ENCODE results near the gene LHFPL5.

LHFPL5 gene

DNA sequence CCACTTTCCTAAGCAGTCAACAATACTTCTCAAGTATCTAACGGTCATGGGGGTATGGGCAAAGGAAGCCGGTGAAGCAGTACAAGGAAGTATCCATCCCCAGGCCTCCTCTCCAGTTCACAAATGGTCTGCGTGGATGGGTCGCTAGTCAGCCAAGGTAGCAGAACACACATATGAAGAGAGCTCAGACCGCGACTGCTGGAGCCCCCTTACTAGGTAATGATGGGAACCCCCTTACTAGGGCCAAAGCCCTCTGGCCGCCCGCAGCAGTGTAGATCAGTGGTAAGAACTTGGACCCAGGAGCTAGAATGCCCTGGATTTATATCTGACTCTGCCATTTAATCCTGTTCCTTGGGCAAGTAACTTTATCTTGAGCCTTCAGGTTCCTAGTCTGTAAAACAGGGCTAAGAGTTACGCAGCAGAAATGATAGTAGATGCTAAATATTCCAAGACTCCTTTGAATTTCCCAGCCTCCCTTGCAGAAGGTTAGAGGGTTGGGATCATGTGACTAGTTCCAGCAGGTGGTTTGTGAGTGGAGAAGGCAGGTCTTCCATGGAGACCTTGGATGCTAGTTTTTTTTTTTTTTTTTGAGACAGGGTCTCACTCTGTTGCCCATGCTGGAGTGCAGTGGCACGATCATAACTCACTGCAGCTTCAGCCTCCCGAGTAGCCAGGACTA lies 30.9 kb upstream of the LHFPL5 start:
- ChIA-PET CTCF (no interaction called here), POLR2A (no interaction called here)
- H3K4me3 ChIP-seq (ENCODE audit: control insufficient read depth in 1 of 7, extremely low read depth in 1 of 7, insufficient read depth in 4 of 7, low read depth in 2 of 7, low read length in 6 of 7): no peak overlapping the region
- H3K9me3 ChIP-seq (ENCODE audit: control extremely low read depth in 1 of 5, control insufficient read depth in 4 of 5, insufficient read depth in 2 of 5, low read depth in 1 of 5, low read length in 4 of 5): no peaks in the 10 kb centered on the region
- peaks cover 0 to 17% (median 3%) of the 10 kb centered on the region in 5 experiments for H3K27me3 ChIP-seq (replicated peaks in 2 of 5; ENCODE audit: control insufficient read depth in 4 of 5, insufficient read depth in 5 of 5, low read length in 4 of 5)
- no peak overlapping the region for H3K27ac ChIP-seq (ENCODE audit: insufficient read depth in 1 of 2, low read depth in 1 of 2, low read length in 2 of 2, poor library complexity in 1 of 2, severe bottlenecking in 2 of 2)
- no peaks in the 10 kb centered on the region for H3K36me3 ChIP-seq (ENCODE audit: control insufficient read depth in 4 of 4, insufficient read depth in 4 of 4, low read length in 3 of 4)
- peaks cover 0 to 29% (median 21%) of the 10 kb centered on the region in 4 experiments for H3K4me1 ChIP-seq (ENCODE audit: control extremely low read depth in 1 of 4, control insufficient read depth in 4 of 4, insufficient read depth in 4 of 4, low read length in 3 of 4)
- 85% methylated on average over 9 of the region's 11 CpGs for WGBS (ENCODE audit: insufficient coverage)
- no peak for DNase-seq

GRCh38 chr6:35775031-35775430 lies 30.1 kb upstream of the LHFPL5 start:
- DNase-seq: no peak
- 97% methylated on average over 6 of the region's 6 CpGs for WGBS (ENCODE audit: insufficient coverage)
- no peaks in the 10 kb centered on the region for H3K9me3 ChIP-seq (ENCODE audit: control extremely low read depth in 1 of 5, control insufficient read depth in 4 of 5, insufficient read depth in 2 of 5, low read depth in 1 of 5, low read length in 4 of 5)
- H3K36me3 ChIP-seq (ENCODE audit: control insufficient read depth in 4 of 4, insufficient read depth in 4 of 4, low read length in 3 of 4): no peaks in the 10 kb centered on the region
- H3K27ac ChIP-seq (ENCODE audit: insufficient read depth in 1 of 2, low read depth in 1 of 2, low read length in 2 of 2, poor library complexity in 1 of 2, severe bottlenecking in 2 of 2): no peak overlapping the region
- POLR2A ChIA-PET: no interaction called here
- CTCF ChIA-PET: no interaction called here
- H3K4me3 ChIP-seq (ENCODE audit: control insufficient read depth in 1 of 7, extremely low read depth in 1 of 7, insufficient read depth in 4 of 7, low read depth in 2 of 7, low read length in 6 of 7): no peak overlapping the region
- peaks cover 0 to 17% (median 3%) of the 10 kb centered on the region in 5 experiments for H3K27me3 ChIP-seq (replicated peaks in 2 of 5; ENCODE audit: control insufficient read depth in 4 of 5, insufficient read depth in 5 of 5, low read length in 4 of 5)
- H3K4me1 ChIP-seq (ENCODE audit: control extremely low read depth in 1 of 4, control insufficient read depth in 4 of 4, insufficient read depth in 4 of 4, low read length in 3 of 4): peaks cover 0 to 29% (median 21%) of the 10 kb centered on the region in 4 experiments

- ChIA-PET POLR2A (no interaction called here), CTCF (no interaction called here)
- Histone ChIP-seq H3K4me1 (ENCODE audit: control extremely low read depth in 1 of 4, control insufficient read depth in 4 of 4, insufficient read depth in 4 of 4, low read length in 3 of 4) (peaks cover 0 to 17% (median 10%) of the 10 kb centered on the region in 4 experiments), H3K9me3 (ENCODE audit: control extremely low read depth in 1 of 5, control insufficient read depth in 4 of 5, insufficient read depth in 2 of 5, low read depth in 1 of 5, low read length in 4 of 5) (no peaks in the 10 kb centered on the region), H3K36me3 (ENCODE audit: control insufficient read depth in 4 of 4, insufficient read depth in 4 of 4, low read length in 3 of 4) (no peaks in the 10 kb centered on the region), H3K27me3 (replicated peaks in 2 of 5; ENCODE audit: control insufficient read depth in 4 of 5, insufficient read depth in 5 of 5, low read length in 4 of 5) (peaks cover 0 to 19% (median 6%) of the 10 kb centered on the region in 5 experiments), H3K27ac (ENCODE audit: insufficient read depth in 1 of 2, low read depth in 1 of 2, low read length in 2 of 2, poor library complexity in 1 of 2, severe bottlenecking in 2 of 2) (no peak within 1 kb of the TSS), H3K4me3 (ENCODE audit: control insufficient read depth in 1 of 7, extremely low read depth in 1 of 7, insufficient read depth in 4 of 7, low read depth in 2 of 7, low read length in 6 of 7) (peak within 1 kb of the TSS; percentile 20 to 72 (median 64))
- peak in 2 of 3 donors; percentile 19 to 49 for DNase-seq
- 3% methylated on average over 53 of the region's 56 CpGs for WGBS (ENCODE audit: insufficient coverage)
Observed at GRCh38 chr6:35776364-35777215, 28.6 kb upstream of the LHFPL5 start, which contains the start of gene CLPSL2. CLPSL2 (plus strand) TSS chr6:35776598; CDS start chr6:35776619, 21 bp downstream.

- peaks cover 0 to 21% (median 6%) of the 10 kb centered on the region in 5 experiments for H3K27me3 ChIP-seq (replicated peaks in 2 of 5; ENCODE audit: control insufficient read depth in 4 of 5, insufficient read depth in 5 of 5, low read length in 4 of 5)
- H3K36me3 ChIP-seq (ENCODE audit: control insufficient read depth in 4 of 4, insufficient read depth in 4 of 4, low read length in 3 of 4): no peaks in the 10 kb centered on the region
- WGBS (ENCODE audit: insufficient coverage): 97% methylated on average over 8 of the region's 10 CpGs
- CTCF ChIA-PET: no interaction called here
- no peak overlapping the region for H3K27ac ChIP-seq (ENCODE audit: insufficient read depth in 1 of 2, low read depth in 1 of 2, low read length in 2 of 2, poor library complexity in 1 of 2, severe bottlenecking in 2 of 2)
- DNase-seq: no peak
- peaks cover 0 to 11% (median 8%) of the 10 kb centered on the region in 4 experiments for H3K4me1 ChIP-seq (ENCODE audit: control extremely low read depth in 1 of 4, control insufficient read depth in 4 of 4, insufficient read depth in 4 of 4, low read length in 3 of 4)
- no peaks in the 10 kb centered on the region for H3K9me3 ChIP-seq (ENCODE audit: control extremely low read depth in 1 of 5, control insufficient read depth in 4 of 5, insufficient read depth in 2 of 5, low read depth in 1 of 5, low read length in 4 of 5)
- POLR2A ChIA-PET: no interaction called here
- no peak overlapping the region for H3K4me3 ChIP-seq (ENCODE audit: control insufficient read depth in 1 of 7, extremely low read depth in 1 of 7, insufficient read depth in 4 of 7, low read depth in 2 of 7, low read length in 6 of 7)
Observed at GRCh38 chr6:35777356-35778102, 27.6 kb upstream of the LHFPL5 start.

DNA sequence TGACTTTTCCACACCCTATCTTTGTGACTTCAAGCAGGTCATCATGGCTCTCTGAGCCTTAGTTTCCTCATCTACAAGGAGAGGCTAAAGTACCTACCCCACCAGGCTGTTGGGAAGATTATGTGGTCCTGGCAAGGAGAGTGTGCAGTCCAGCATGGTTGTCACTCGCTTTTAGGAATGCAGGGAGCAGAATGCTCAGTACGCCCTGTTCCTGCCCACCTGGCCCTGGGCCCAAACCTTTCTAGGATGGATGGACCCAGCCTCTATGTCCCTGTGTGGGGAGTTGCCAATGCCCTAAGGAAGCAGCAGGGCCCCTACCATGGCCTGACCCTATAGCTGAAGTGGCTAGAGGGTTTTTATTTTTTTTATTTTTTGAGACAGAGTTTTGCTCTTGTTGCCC lies 26.7 kb upstream of the LHFPL5 start:
- no peaks in the 10 kb centered on the region for H3K36me3 ChIP-seq (ENCODE audit: control insufficient read depth in 4 of 4, insufficient read depth in 4 of 4, low read length in 3 of 4)
- WGBS (ENCODE audit: insufficient coverage): 86% methylated on average over 2 of the region's 2 CpGs
- no peak overlapping the region for H3K4me3 ChIP-seq (ENCODE audit: control insufficient read depth in 1 of 7, extremely low read depth in 1 of 7, insufficient read depth in 4 of 7, low read depth in 2 of 7, low read length in 6 of 7)
- H3K27ac ChIP-seq (ENCODE audit: insufficient read depth in 1 of 2, low read depth in 1 of 2, low read length in 2 of 2, poor library complexity in 1 of 2, severe bottlenecking in 2 of 2): no peak overlapping the region
- no peak for DNase-seq
- H3K27me3 ChIP-seq (replicated peaks in 2 of 5; ENCODE audit: control insufficient read depth in 4 of 5, insufficient read depth in 5 of 5, low read length in 4 of 5): peaks cover 0 to 21% (median 6%) of the 10 kb centered on the region in 5 experiments
- POLR2A ChIA-PET: no interaction called here
- H3K4me1 ChIP-seq (ENCODE audit: control extremely low read depth in 1 of 4, control insufficient read depth in 4 of 4, insufficient read depth in 4 of 4, low read length in 3 of 4): peaks cover 0 to 11% (median 8%) of the 10 kb centered on the region in 4 experiments
- no peaks in the 10 kb centered on the region for H3K9me3 ChIP-seq (ENCODE audit: control extremely low read depth in 1 of 5, control insufficient read depth in 4 of 5, insufficient read depth in 2 of 5, low read depth in 1 of 5, low read length in 4 of 5)
- CTCF ChIA-PET: no interaction called here

GRCh38 chr6:35780719-35781118 lies 24.4 kb upstream of the LHFPL5 start, which contains the start of gene CLPSL1:
CLPSL1 (plus strand) TSS chr6:35781019; CDS start chr6:35781111, 92 bp downstream.
- Histone ChIP-seq H3K27me3 (replicated peaks in 2 of 5; ENCODE audit: control insufficient read depth in 4 of 5, insufficient read depth in 5 of 5, low read length in 4 of 5) (peaks cover 0 to 33% (median 8%) of the 10 kb centered on the region in 5 experiments), H3K27ac (ENCODE audit: insufficient read depth in 1 of 2, low read depth in 1 of 2, low read length in 2 of 2, poor library complexity in 1 of 2, severe bottlenecking in 2 of 2) (no peak within 1 kb of the TSS), H3K36me3 (ENCODE audit: control insufficient read depth in 4 of 4, insufficient read depth in 4 of 4, low read length in 3 of 4) (no peaks in the 10 kb centered on the region), H3K4me1 (ENCODE audit: control extremely low read depth in 1 of 4, control insufficient read depth in 4 of 4, insufficient read depth in 4 of 4, low read length in 3 of 4) (peaks cover 0 to 9% (median 8%) of the 10 kb centered on the region in 4 experiments), H3K9me3 (ENCODE audit: control extremely low read depth in 1 of 5, control insufficient read depth in 4 of 5, insufficient read depth in 2 of 5, low read depth in 1 of 5, low read length in 4 of 5) (no peaks in the 10 kb centered on the region), H3K4me3 (ENCODE audit: control insufficient read depth in 1 of 7, extremely low read depth in 1 of 7, insufficient read depth in 4 of 7, low read depth in 2 of 7, low read length in 6 of 7) (no peak within 1 kb of the TSS)
- 95% methylated on average over 2 of the region's 7 CpGs for WGBS (ENCODE audit: insufficient coverage)
- ChIA-PET CTCF (no interaction called here), POLR2A (no interaction called here)
- DNase-seq: no peak
